Measurements from ENCODE around the gene PDE4D. TPM values are rescaled to one million over a fixed set of nuclear protein-coding genes. Genes with fewer than 3 reads are reported as not detected.
A peak's percentile ranks its signal among the peaks of the same experiment; 100 is the strongest.

The PDE4D gene
- total RNA-seq, 6 experiments from 2014 or later, result 1.6 to 10.3 (median 5.6) TPM

- Histone ChIP-seq H3K36me3 (no peaks in the 10 kb centered on the region), H3K4me1 (no peaks in the 10 kb centered on the region), H3K9me3 (no peaks in the 10 kb centered on the region), H3K27ac (no peak overlapping the region), H3K4me3 (no peak overlapping the region), H3K27me3 (no peaks in the 10 kb centered on the region)
- DNase-seq (no peak), ATAC-seq (no peak)
- intact Hi-C loops (cut with DNase I), result no loop called here
- TF ChIP-seq CTCF (IDR thresholded peaks at IDR 0.05) (no peak), POLR2A (IDR thresholded peaks at IDR 0.05) (no peak)
Observed at GRCh38 chr5:59246882-59247281, 646.6 kb downstream of the PDE4D start.

- no peaks in the 10 kb centered on the region for H3K4me1 ChIP-seq
- ATAC-seq (no peak), DNase-seq (no peak)
- TF ChIP-seq CTCF (IDR thresholded peaks at IDR 0.05) (no peak), POLR2A (IDR thresholded peaks at IDR 0.05) (no peak)
- intact Hi-C loops (cut with DNase I), result no loop called here
- no peak overlapping the region for H3K27ac ChIP-seq
- WGBS (ENCODE audit: insufficient coverage, low coverage, low lambda C conversion rate, missing lambda C conversion rate), result 69% methylated on average over 3 of the region's 3 CpGs
- H3K27me3 ChIP-seq, result no peaks in the 10 kb centered on the region
- H3K9me3 ChIP-seq, result no peaks in the 10 kb centered on the region
- H3K36me3 ChIP-seq, result no peaks in the 10 kb centered on the region
- no peak overlapping the region for H3K4me3 ChIP-seq
Observed at GRCh38 chr5:59246145-59246869, 647.2 kb downstream of the PDE4D start.

GRCh38 chr5:59245198-59245597 is 648.3 kb downstream of the PDE4D start:
- WGBS (ENCODE audit: insufficient coverage, low coverage, low lambda C conversion rate, missing lambda C conversion rate), result 40% methylated on average over 3 of the region's 3 CpGs
- DNase-seq, result no peak
- TF ChIP-seq POLR2A (IDR thresholded peaks at IDR 0.05) (no peak), CTCF (IDR thresholded peaks at IDR 0.05) (no peak)
- Histone ChIP-seq H3K27ac (no peak overlapping the region), H3K4me1 (no peaks in the 10 kb centered on the region), H3K27me3 (no peaks in the 10 kb centered on the region), H3K36me3 (no peaks in the 10 kb centered on the region), H3K9me3 (no peaks in the 10 kb centered on the region), H3K4me3 (no peak overlapping the region)
- intact Hi-C loops (cut with DNase I), result no loop called here
- ATAC-seq, result peak in 2 of 4 donors; percentile 31 to 46

DNA sequence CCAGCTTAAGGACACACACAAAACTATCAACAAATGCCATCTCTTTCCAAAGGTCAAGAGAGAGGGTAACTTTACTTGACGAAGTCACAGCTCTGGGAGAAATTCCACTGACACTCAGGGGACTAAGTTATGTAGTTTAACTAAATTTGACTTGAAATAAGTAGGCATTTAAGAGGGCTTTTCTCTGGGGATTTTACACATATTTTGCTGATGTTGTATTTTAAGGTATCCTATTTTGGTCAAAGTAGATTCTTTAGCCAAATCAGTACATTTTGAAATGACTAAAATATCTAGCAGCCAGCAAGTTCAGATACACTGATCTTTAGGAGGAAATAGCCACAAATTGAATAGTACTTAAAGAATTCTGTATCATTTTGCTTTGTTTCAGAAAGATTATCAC is 652.0 kb downstream of the PDE4D start:
- no peaks in the 10 kb centered on the region for H3K27me3 ChIP-seq
- 67% methylated on average over 1 of the region's 1 CpG for WGBS (ENCODE audit: insufficient coverage, low coverage, low lambda C conversion rate, missing lambda C conversion rate)
- ATAC-seq (no peak), DNase-seq (no peak)
- intact Hi-C loops (cut with DNase I), result no loop called here
- no peaks in the 10 kb centered on the region for H3K9me3 ChIP-seq
- no peak overlapping the region for H3K27ac ChIP-seq
- H3K4me3 ChIP-seq, result no peak overlapping the region
- no peaks in the 10 kb centered on the region for H3K4me1 ChIP-seq
- no peaks in the 10 kb centered on the region for H3K36me3 ChIP-seq
- no peak for TF ChIP-seq POLR2A (IDR thresholded peaks at IDR 0.05)
- TF ChIP-seq CTCF (IDR thresholded peaks at IDR 0.05), result no peak

DNA sequence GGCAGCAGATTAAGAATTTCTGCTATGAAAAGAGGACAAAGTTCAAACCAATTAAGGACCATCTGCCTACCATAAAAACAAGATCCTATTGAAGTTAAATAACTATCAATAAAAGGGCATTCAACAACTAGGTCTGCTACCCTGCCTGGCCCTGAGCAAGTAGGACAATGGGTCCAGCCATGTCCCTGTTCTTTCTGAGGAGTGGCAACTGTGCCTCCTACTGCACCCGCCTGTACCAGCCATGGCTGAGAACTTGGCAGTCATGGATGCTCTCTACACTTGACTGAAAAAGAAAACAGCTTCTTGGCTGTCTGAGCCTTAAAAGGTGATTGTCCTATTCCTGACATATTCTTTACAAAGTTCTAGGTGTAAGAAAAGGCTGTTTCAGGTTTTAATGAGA is 652.4 kb downstream of the PDE4D start:
- intact Hi-C loops (cut with DNase I), result no loop called here
- 100% methylated on average over 1 of the region's 1 CpG for WGBS (ENCODE audit: insufficient coverage, low coverage, low lambda C conversion rate, missing lambda C conversion rate)
- H3K27me3 ChIP-seq, result no peaks in the 10 kb centered on the region
- no peaks in the 10 kb centered on the region for H3K36me3 ChIP-seq
- ATAC-seq (no peak), DNase-seq (no peak)
- H3K4me3 ChIP-seq, result no peak overlapping the region
- no peak overlapping the region for H3K27ac ChIP-seq
- no peaks in the 10 kb centered on the region for H3K4me1 ChIP-seq
- no peak for TF ChIP-seq POLR2A (IDR thresholded peaks at IDR 0.05)
- no peak for TF ChIP-seq CTCF (IDR thresholded peaks at IDR 0.05)
- no peaks in the 10 kb centered on the region for H3K9me3 ChIP-seq

All from right lobe of liver (tissue), 6 donors.